ENCODE measurements around the gene GLTP. TPM values are rescaled to one million over a fixed set of nuclear protein-coding genes. Genes with fewer than 3 reads are reported as not detected.

GLTP gene
- total RNA-seq, 1 experiment from 2014 or later: 25.8 TPM

DNA sequence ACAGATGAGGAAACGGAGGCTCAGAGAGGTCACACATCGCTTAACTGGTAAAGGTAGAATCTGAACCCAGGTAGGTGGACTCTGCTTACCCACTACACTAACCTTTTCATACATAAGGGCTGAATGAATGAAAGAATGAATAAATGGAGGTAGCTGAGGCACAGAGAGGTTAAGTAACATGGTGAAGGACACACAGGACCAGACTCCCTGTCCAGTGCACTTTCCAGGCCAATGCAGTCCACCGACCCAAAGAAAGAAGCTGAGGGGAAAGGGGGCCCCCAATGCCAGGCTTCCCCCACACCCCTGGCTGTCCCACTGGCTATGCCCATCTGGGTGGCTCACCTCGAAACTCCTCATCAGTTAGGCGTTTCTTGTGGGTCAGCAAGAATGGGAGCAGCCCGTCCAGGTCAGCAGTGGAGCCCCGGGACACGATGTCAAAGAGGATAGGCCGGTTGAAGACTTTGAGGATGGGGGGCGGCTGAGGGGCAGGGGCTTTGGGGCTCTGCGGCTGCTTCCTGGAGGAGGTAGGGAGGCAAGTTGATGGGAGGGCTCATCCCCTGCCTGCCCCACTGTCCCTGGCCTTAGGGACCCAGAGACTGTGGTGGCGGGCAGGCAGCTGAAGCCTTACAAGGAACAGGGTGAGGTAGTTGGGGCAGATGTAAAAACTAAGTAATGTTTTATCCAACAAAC lies 72.2 kb downstream of the GLTP start (continued):
- TF ChIP-seq, protein P1, sequence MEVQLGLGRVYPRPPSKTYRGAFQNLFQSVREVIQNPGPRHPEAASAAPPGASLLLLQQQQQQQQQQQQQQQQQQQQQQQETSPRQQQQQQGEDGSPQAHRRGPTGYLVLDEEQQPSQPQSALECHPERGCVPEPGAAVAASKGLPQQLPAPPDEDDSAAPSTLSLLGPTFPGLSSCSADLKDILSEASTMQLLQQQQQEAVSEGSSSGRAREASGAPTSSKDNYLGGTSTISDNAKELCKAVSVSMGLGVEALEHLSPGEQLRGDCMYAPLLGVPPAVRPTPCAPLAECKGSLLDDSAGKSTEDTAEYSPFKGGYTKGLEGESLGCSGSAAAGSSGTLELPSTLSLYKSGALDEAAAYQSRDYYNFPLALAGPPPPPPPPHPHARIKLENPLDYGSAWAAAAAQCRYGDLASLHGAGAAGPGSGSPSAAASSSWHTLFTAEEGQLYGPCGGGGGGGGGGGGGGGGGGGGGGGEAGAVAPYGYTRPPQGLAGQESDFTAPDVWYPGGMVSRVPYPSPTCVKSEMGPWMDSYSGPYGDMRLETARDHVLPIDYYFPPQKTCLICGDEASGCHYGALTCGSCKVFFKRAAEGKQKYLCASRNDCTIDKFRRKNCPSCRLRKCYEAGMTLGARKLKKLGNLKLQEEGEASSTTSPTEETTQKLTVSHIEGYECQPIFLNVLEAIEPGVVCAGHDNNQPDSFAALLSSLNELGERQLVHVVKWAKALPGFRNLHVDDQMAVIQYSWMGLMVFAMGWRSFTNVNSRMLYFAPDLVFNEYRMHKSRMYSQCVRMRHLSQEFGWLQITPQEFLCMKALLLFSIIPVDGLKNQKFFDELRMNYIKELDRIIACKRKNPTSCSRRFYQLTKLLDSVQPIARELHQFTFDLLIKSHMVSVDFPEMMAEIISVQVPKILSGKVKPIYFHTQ (CRISPR knock-in tag; IDR thresholded peaks at IDR 0.05): no peak

DNA sequence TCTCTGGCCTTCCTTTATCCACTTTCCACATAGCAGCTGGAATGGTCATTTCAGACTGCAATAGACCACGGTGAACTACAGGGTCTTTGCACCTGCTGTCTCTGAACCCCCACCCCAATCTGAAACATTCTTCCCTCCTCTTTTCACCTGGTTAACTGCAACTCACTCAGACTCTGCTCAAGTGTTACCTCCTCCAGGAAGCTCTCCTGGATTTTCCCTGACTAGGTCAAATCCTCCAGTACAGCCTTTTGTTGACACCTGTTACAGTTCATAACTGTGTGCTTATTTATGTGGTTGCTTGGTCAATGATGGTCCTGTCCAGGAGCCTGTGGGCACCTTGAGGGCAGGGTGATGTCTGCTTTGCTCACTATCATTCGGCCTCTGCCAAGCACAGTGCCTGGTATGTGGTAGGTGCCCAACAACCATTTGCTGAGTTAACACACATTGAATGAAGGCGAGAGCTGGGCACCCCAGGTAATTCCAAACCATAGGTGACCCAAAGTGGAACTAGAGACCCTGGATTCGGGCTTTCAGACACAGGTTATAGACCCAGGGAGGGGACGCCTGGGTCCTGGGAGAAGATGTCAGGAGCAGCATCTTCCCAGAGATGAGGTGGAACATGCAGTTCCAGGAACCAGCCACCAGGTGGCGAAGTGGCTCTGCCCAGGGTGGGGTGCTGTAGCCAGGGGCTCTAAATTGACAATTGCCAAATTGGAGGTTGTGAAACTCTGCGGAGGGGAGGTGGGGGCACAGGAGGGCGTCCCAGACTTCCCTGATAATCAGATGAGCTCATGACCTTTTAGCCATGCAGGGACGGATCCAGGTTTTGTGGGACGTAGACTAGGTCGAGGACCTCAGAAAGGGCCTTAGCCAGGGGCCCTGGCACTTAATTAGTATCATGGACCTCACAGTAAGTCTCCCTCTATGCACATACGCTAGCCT lies 75.2 kb downstream of the GLTP start:
- POLR2A ChIA-PET: no interaction called here
- peak; percentile 89 for ATAC-seq

DNA sequence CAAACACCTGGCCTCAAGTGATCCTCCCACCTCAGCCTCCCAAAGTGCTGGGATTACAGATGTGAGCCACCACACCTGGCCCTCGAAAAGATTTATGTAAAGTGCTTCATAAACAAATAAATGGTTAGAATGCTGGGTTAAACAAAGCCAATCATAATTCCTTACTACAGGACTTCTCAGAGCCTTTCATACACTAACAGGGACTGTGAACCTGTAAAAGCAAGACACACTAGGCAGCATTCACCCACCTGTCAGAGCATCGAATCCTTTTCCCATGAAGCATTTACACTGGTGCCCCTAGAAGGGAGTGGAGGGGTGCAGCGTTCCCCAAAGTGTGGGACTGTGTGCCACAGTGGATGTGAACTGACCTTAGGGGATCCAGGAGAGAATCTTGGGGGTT lies 76.7 kb downstream of the GLTP start:
- H3K27ac Mint-ChIP-seq: no peak overlapping the region
- CTCF ChIA-PET: interaction anchor here (0.5 to 3.8 kb wide), 2 partner anchors 42 to 651 kb away, joined by 6 to 68 read pairs; no protein-coding TSS in a partner anchor
- POLR2A ChIA-PET: no interaction called here
- ATAC-seq: no peak
- H3K4me3 Mint-ChIP-seq: no peak overlapping the region
- H3K27me3 Mint-ChIP-seq (ENCODE audit: low read depth): no peaks in the 10 kb centered on the region
- no peaks in the 10 kb centered on the region for H3K4me1 Mint-ChIP-seq
- H3K9me3 Mint-ChIP-seq: no peaks in the 10 kb centered on the region
- H3K36me3 Mint-ChIP-seq: no peaks in the 10 kb centered on the region
- no peak for DNase-seq (ENCODE audit: low spot score)
- TF ChIP-seq, protein P2, sequence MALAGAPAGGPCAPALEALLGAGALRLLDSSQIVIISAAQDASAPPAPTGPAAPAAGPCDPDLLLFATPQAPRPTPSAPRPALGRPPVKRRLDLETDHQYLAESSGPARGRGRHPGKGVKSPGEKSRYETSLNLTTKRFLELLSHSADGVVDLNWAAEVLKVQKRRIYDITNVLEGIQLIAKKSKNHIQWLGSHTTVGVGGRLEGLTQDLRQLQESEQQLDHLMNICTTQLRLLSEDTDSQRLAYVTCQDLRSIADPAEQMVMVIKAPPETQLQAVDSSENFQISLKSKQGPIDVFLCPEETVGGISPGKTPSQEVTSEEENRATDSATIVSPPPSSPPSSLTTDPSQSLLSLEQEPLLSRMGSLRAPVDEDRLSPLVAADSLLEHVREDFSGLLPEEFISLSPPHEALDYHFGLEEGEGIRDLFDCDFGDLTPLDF (CRISPR knock-in tag; IDR thresholded peaks at IDR 0.05): no peak
- TF ChIP-seq, protein P3, sequence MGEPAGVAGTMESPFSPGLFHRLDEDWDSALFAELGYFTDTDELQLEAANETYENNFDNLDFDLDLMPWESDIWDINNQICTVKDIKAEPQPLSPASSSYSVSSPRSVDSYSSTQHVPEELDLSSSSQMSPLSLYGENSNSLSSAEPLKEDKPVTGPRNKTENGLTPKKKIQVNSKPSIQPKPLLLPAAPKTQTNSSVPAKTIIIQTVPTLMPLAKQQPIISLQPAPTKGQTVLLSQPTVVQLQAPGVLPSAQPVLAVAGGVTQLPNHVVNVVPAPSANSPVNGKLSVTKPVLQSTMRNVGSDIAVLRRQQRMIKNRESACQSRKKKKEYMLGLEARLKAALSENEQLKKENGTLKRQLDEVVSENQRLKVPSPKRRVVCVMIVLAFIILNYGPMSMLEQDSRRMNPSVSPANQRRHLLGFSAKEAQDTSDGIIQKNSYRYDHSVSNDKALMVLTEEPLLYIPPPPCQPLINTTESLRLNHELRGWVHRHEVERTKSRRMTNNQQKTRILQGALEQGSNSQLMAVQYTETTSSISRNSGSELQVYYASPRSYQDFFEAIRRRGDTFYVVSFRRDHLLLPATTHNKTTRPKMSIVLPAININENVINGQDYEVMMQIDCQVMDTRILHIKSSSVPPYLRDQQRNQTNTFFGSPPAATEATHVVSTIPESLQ (CRISPR knock-in tag; IDR thresholded peaks at IDR 0.05): no peak
- TF ChIP-seq RELA (CRISPR knock-in tag; IDR thresholded peaks at IDR 0.05; ENCODE audit: borderline replicate concordance) (no peak), FOXJ3 (CRISPR knock-in tag; IDR thresholded peaks at IDR 0.05; ENCODE audit: borderline replicate concordance) (no peak), TEAD4 (CRISPR knock-in tag; IDR thresholded peaks at IDR 0.05) (no peak)
- TF ChIP-seq, protein P4, sequence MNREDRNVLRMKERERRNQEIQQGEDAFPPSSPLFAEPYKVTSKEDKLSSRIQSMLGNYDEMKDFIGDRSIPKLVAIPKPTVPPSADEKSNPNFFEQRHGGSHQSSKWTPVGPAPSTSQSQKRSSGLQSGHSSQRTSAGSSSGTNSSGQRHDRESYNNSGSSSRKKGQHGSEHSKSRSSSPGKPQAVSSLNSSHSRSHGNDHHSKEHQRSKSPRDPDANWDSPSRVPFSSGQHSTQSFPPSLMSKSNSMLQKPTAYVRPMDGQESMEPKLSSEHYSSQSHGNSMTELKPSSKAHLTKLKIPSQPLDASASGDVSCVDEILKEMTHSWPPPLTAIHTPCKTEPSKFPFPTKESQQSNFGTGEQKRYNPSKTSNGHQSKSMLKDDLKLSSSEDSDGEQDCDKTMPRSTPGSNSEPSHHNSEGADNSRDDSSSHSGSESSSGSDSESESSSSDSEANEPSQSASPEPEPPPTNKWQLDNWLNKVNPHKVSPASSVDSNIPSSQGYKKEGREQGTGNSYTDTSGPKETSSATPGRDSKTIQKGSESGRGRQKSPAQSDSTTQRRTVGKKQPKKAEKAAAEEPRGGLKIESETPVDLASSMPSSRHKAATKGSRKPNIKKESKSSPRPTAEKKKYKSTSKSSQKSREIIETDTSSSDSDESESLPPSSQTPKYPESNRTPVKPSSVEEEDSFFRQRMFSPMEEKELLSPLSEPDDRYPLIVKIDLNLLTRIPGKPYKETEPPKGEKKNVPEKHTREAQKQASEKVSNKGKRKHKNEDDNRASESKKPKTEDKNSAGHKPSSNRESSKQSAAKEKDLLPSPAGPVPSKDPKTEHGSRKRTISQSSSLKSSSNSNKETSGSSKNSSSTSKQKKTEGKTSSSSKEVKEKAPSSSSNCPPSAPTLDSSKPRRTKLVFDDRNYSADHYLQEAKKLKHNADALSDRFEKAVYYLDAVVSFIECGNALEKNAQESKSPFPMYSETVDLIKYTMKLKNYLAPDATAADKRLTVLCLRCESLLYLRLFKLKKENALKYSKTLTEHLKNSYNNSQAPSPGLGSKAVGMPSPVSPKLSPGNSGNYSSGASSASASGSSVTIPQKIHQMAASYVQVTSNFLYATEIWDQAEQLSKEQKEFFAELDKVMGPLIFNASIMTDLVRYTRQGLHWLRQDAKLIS (CRISPR knock-in tag; IDR thresholded peaks at IDR 0.05; ENCODE audit: borderline replicate concordance): no peak
- TF ChIP-seq, protein P5, sequence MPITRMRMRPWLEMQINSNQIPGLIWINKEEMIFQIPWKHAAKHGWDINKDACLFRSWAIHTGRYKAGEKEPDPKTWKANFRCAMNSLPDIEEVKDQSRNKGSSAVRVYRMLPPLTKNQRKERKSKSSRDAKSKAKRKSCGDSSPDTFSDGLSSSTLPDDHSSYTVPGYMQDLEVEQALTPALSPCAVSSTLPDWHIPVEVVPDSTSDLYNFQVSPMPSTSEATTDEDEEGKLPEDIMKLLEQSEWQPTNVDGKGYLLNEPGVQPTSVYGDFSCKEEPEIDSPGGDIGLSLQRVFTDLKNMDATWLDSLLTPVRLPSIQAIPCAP (CRISPR knock-in tag; IDR thresholded peaks at IDR 0.05): no peak

More for the DNA sequence above, 75.2 kb downstream of the GLTP start:
- H3K27ac Mint-ChIP-seq: no peak overlapping the region
- DNase-seq (ENCODE audit: low spot score): peak; percentile 82
- no peak overlapping the region for H3K4me3 Mint-ChIP-seq
- no peaks in the 10 kb centered on the region for H3K27me3 Mint-ChIP-seq (ENCODE audit: low read depth)
- CTCF ChIA-PET: interaction anchor here (0.6 to 3.8 kb wide), 23 partner anchors 10 to 1041 kb away, joined by 3 to 68 read pairs (median 4); partner anchors contain the start of gene TRPV4
- no peaks in the 10 kb centered on the region for H3K4me1 Mint-ChIP-seq
- TF ChIP-seq, protein P6, sequence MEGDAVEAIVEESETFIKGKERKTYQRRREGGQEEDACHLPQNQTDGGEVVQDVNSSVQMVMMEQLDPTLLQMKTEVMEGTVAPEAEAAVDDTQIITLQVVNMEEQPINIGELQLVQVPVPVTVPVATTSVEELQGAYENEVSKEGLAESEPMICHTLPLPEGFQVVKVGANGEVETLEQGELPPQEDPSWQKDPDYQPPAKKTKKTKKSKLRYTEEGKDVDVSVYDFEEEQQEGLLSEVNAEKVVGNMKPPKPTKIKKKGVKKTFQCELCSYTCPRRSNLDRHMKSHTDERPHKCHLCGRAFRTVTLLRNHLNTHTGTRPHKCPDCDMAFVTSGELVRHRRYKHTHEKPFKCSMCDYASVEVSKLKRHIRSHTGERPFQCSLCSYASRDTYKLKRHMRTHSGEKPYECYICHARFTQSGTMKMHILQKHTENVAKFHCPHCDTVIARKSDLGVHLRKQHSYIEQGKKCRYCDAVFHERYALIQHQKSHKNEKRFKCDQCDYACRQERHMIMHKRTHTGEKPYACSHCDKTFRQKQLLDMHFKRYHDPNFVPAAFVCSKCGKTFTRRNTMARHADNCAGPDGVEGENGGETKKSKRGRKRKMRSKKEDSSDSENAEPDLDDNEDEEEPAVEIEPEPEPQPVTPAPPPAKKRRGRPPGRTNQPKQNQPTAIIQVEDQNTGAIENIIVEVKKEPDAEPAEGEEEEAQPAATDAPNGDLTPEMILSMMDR (IDR thresholded peaks at IDR 0.05): peak; percentile 96
- TF ChIP-seq JAZF1 (CRISPR knock-in tag; IDR thresholded peaks at IDR 0.05) (no peak), CREB1 (CRISPR knock-in tag; IDR thresholded peaks at IDR 0.05) (no peak), ATF1 (CRISPR knock-in tag; IDR thresholded peaks at IDR 0.05) (no peak), CBFB (CRISPR knock-in tag; IDR thresholded peaks at IDR 0.05; ENCODE audit: low read depth) (no peak)
- TF ChIP-seq, protein P2 (CRISPR knock-in tag; IDR thresholded peaks at IDR 0.05): no peak
- no peaks in the 10 kb centered on the region for H3K9me3 Mint-ChIP-seq
- no peaks in the 10 kb centered on the region for H3K36me3 Mint-ChIP-seq

All from WTC11 (cell line).